GM12873 (cell line): ENCODE measurements around the gene COL5A2.

Experiments used
- CTCF ChIP-seq: IDR thresholded peaks from 2 replicates; pipeline ENCODE4 v1.5.1; 2012; ENCODE audit warnings: low read depth, mild to moderate bottlenecking, moderate library complexity, low read length, control low read depth; ENCODE audit not compliant: insufficient read depth; ENCODE audit errors: missing control alignments

COL5A2 gene

GRCh38 chr2:189016311-189016861 lies 163.2 kb downstream of the COL5A2 start:
- TF ChIP-seq CTCF: no peak

GRCh38 chr2:189015359-189015758 lies 164.2 kb downstream of the COL5A2 start:
- no peak for TF ChIP-seq CTCF

- TF ChIP-seq CTCF: no peak
Observed at GRCh38 chr2:189014449-189015138, 165.0 kb downstream of the COL5A2 start.

GRCh38 chr2:189013671-189014448 lies 165.7 kb downstream of the COL5A2 start:
- no peak for TF ChIP-seq CTCF

GRCh38 chr2:189013031-189013430 lies 166.5 kb downstream of the COL5A2 start:
- TF ChIP-seq CTCF: no peak

- TF ChIP-seq CTCF: no peak
Observed at GRCh38 chr2:189012351-189012750, 167.2 kb downstream of the COL5A2 start.

GRCh38 chr2:189010536-189010935 lies 169.0 kb downstream of the COL5A2 start:
- TF ChIP-seq CTCF: no peak
